ENCODE results near the gene CCSER2.
"Not testable (repeated sequence)": the region's sequence is repeated elsewhere in the genome, so short reads cannot be mapped to it uniquely, and the experiment has no call there.

CCSER2 gene

DNA sequence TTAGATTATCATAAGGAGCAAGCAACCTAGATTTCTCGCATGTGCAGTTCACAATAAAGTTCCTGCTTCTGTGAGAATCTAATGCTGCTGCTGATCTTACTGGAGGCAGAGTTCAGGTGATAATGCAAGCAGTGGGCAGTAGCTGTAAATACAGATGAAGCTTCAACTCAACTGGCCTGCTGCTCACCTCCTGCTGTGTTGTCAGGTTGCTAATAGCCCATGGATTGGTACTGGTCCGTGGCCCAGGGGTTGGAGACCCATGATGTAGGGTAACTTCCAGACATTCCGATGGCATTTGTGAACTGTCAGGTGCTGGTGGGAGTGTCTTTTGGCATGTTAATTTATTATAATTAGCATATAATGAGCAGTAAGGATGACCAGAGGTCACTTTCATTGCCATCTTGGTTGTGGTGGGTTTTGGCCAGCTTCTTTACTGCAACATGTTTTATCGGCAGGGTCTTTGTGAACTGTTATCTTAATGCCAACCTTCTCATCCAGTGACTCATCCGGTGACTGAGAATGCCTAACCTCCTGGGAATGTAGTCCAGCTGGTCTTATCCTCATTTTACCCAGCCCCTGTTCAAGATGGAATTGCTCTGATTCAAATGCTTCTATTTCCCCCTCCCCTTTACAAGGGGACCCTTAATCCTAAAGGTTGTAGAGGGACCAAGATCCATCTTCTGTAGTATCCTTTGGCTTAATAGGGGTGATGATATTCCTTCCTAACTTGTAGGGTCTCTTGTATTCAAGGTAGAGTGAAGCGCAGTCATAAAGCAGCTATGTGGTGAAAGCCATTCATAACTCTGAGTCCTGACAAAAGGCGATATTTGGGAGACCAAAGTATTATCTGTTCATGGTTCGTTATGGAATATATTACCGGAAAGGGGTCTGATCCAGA, 165.8 kb downstream of the CCSER2 start:
- no peak overlapping the region for H3K4me3 ChIP-seq (ENCODE audit: low read depth, low read length)
- TF ChIP-seq MYC (IDR thresholded peaks at IDR 0.05; ENCODE audit: low read depth, low read length) (no peak), POLR2A (IDR thresholded peaks at IDR 0.05; ENCODE audit: extremely low read depth, insufficient read length) (no peak), MAX (IDR thresholded peaks at IDR 0.05; ENCODE audit: low read depth, low read length) (no peak), CTCF (IDR thresholded peaks at IDR 0.05; ENCODE audit: low read depth, low read length) (no peak)
- DNase-seq (ENCODE audit: low read depth): no peak

- TF ChIP-seq MAX (IDR thresholded peaks at IDR 0.05; ENCODE audit: low read depth, low read length): no peak
- no peak for TF ChIP-seq CTCF (IDR thresholded peaks at IDR 0.05; ENCODE audit: low read depth, low read length)
- TF ChIP-seq POLR2A (IDR thresholded peaks at IDR 0.05; ENCODE audit: extremely low read depth, insufficient read length): no peak
- no peak for TF ChIP-seq MYC (IDR thresholded peaks at IDR 0.05; ENCODE audit: low read depth, low read length)
- no peak for DNase-seq (ENCODE audit: low read depth)
- H3K4me3 ChIP-seq (ENCODE audit: low read depth, low read length): no peak overlapping the region
Measured at GRCh38 chr10:84494849-84495180, 166.4 kb downstream of the CCSER2 start.

DNA sequence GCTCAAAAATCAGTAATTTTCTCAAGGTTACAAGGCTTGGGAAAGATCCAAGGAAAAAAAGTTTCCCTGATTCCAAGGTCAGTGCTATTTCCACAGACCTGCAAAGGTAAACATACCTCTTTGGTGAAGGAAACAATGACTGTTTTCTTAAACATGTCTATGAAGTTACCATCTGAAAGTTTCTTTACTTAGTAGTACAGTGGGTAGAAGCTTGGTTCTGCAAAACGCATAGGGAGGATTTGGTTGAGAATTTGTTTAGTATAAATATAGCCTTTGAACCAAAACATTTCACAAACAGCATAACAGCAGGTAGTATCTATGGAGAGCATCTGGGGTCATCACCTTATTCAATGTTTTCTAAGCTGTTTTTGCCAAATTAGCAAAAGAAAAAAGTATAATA, 169.6 kb downstream of the CCSER2 start:
- no peak for DNase-seq (ENCODE audit: low read depth)
- no peak overlapping the region for H3K4me3 ChIP-seq (ENCODE audit: low read depth, low read length)
- no peak for TF ChIP-seq POLR2A (IDR thresholded peaks at IDR 0.05; ENCODE audit: extremely low read depth, insufficient read length)
- TF ChIP-seq MAX (IDR thresholded peaks at IDR 0.05; ENCODE audit: low read depth, low read length): no peak
- no peak for TF ChIP-seq MYC (IDR thresholded peaks at IDR 0.05; ENCODE audit: low read depth, low read length)
- no peak for TF ChIP-seq CTCF (IDR thresholded peaks at IDR 0.05; ENCODE audit: low read depth, low read length)

GRCh38 chr10:84499039-84499438, 170.7 kb downstream of the CCSER2 start:
- DNase-seq (ENCODE audit: low read depth); H3K4me3 ChIP-seq (ENCODE audit: low read depth, low read length): not testable (repeated sequence)

- peak; percentile 11 for DNase-seq (ENCODE audit: low read depth)
- TF ChIP-seq MAX (IDR thresholded peaks at IDR 0.05; ENCODE audit: low read depth, low read length): no peak
- TF ChIP-seq MYC (IDR thresholded peaks at IDR 0.05; ENCODE audit: low read depth, low read length): no peak
- no peak for TF ChIP-seq POLR2A (IDR thresholded peaks at IDR 0.05; ENCODE audit: extremely low read depth, insufficient read length)
- no peak for TF ChIP-seq CTCF (IDR thresholded peaks at IDR 0.05; ENCODE audit: low read depth, low read length)
Measured at GRCh38 chr10:84499846-84500245, 171.5 kb downstream of the CCSER2 start.

DNA sequence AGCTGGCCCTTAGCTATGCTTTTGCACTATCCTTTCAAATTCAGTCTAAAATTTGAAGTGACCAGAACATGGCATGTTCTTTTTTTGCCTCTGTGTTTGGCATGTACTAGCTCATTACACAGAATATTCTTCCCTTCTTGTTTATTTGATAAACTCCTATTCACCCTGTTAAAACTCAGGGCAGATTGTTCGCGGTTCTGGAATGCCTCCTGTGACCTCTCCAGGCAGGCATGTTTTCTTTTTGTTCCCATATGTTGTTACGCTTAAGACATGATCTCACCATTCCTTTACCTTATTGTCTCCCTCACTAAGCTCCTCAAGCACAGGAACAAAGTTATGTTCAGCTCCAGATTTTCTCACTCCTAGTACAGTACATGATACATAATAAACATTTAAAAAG, 181.7 kb downstream of the CCSER2 start:
- no peak overlapping the region for H3K4me3 ChIP-seq (ENCODE audit: low read depth, low read length)
- TF ChIP-seq CTCF (IDR thresholded peaks at IDR 0.05; ENCODE audit: low read depth, low read length) (no peak), POLR2A (IDR thresholded peaks at IDR 0.05; ENCODE audit: extremely low read depth, insufficient read length) (no peak), MAX (IDR thresholded peaks at IDR 0.05; ENCODE audit: low read depth, low read length) (no peak), MYC (IDR thresholded peaks at IDR 0.05; ENCODE audit: low read depth, low read length) (no peak)
- DNase-seq (ENCODE audit: low read depth): no peak

More at GRCh38 chr10:84499846-84500245, 171.5 kb downstream of the CCSER2 start:
- H3K4me3 ChIP-seq (ENCODE audit: low read depth, low read length): no peak overlapping the region

Measured in NB4 (cell line).